Transverse colon (tissue), 3 donors: ENCODE measurements around the gene RAB3D.

Source experiments
- CTCF ChIP-seq, 5 experiments: fragments of 200-600 bp in 3 of 5; fragments of 450-650 bp in 2 of 5; sonication (generic) in 3 of 5; IDR thresholded peaks; 1 replicate in 2 of 5; 2 replicates in 3 of 5; pipeline ENCODE4 v1.5.1; 2016 to 2017; ENCODE audit warnings: antibody characterized with exemption in 5 of 5, inconsistent platforms in 3 of 5, mild to moderate bottlenecking in 2 of 5, moderate library complexity in 1 of 5
- POLR2A ChIP-seq: fragments of 450-650 bp; IDR thresholded peaks from one replicate; pipeline ENCODE4 v1.6.1; 2016; ENCODE audit warnings: antibody characterized with exemption, mild to moderate bottlenecking, moderate library complexity

GRCh38 chr19:11378319-11379189 is 39.1 kb upstream of the RAB3D start:
- TF ChIP-seq POLR2A: no peak
- peak; percentile 33 to 49 (median 45) for TF ChIP-seq CTCF (IDR thresholded peaks at IDR 0.05)
